ENCODE measurements around the gene LDHAL6B.

LDHAL6B gene

GRCh38 chr15:59165726-59166125, 40.9 kb upstream of the LDHAL6B start:
- no peak for DNase-seq (ENCODE audit: extremely low read depth, low read depth)
- TF ChIP-seq, protein P1, sequence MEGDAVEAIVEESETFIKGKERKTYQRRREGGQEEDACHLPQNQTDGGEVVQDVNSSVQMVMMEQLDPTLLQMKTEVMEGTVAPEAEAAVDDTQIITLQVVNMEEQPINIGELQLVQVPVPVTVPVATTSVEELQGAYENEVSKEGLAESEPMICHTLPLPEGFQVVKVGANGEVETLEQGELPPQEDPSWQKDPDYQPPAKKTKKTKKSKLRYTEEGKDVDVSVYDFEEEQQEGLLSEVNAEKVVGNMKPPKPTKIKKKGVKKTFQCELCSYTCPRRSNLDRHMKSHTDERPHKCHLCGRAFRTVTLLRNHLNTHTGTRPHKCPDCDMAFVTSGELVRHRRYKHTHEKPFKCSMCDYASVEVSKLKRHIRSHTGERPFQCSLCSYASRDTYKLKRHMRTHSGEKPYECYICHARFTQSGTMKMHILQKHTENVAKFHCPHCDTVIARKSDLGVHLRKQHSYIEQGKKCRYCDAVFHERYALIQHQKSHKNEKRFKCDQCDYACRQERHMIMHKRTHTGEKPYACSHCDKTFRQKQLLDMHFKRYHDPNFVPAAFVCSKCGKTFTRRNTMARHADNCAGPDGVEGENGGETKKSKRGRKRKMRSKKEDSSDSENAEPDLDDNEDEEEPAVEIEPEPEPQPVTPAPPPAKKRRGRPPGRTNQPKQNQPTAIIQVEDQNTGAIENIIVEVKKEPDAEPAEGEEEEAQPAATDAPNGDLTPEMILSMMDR (IDR thresholded peaks at IDR 0.05; ENCODE audit: low read depth, low read length): no peak

DNA sequence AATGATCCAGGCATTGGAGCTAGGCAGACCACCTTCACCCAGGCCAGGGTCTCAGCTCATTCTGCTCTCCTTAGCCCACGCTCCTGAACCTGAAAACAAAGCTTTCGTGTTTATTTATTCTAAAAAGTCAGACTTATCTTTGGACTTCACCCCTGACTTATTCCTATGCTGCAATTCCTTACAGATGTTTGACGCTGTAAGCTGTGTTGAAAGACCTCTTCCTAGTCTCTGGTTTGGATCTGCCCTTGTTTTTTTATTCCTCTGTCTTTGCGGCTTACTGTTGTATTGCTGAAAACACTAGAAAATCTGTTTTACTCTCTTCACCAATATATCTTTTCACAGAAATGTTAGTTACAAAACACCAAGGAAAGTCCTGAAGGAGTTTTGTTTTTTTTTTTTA, 40.5 kb upstream of the LDHAL6B start:
- DNase-seq (ENCODE audit: extremely low read depth, low read depth): no peak
- TF ChIP-seq, protein P1 (IDR thresholded peaks at IDR 0.05; ENCODE audit: low read depth, low read length): no peak

GRCh38 chr15:59166601-59167265, 39.9 kb upstream of the LDHAL6B start:
- TF ChIP-seq, protein P1 (IDR thresholded peaks at IDR 0.05; ENCODE audit: low read depth, low read length): no peak
- DNase-seq (ENCODE audit: extremely low read depth, low read depth): no peak

DNA sequence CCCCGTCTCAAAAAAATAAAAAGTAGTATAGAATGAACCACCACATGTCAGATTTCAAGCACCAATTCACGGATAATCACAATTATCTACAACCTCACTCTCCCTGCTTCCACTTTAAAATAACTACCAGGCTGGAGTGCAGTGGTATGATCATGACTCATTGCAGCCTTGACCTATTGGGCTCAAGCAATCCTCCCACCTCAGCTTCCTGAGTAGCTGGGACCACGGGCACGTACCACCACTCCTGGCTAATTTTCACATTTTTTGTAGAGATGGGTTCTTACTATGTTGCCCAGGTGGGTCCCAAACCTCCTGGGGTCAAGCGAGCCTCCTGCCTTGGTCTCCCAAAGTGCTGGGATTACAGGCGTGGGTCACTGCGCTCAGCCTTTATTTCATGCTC, 38.1 kb upstream of the LDHAL6B start:
- TF ChIP-seq, protein P1 (IDR thresholded peaks at IDR 0.05; ENCODE audit: low read depth, low read length): no peak
- DNase-seq (ENCODE audit: extremely low read depth, low read depth): no peak

DNA sequence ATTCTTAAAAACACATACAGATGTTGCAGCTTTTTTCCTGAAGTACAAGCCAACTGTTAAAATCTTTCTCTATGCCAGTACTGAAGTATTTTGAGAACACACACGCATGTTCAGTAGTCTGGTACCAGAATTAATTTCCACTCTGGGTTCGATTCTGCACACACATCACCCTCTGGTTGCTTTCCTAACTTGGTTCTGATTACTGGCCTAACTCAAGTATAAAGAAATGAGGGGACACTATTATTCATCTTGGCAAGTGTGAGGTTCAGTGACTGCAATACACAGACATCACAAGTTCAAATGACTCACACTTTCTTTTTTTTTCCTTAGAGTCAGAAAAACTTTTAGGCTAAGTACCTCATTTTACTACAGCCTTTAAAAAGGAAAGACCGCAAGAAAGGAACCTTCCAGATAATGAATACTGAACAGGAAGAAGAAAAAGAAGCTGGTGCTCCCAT, 37.4 kb upstream of the LDHAL6B start:
- TF ChIP-seq, protein P1 (IDR thresholded peaks at IDR 0.05; ENCODE audit: low read depth, low read length): no peak
- DNase-seq (ENCODE audit: extremely low read depth, low read depth): peak; percentile 48

DNA sequence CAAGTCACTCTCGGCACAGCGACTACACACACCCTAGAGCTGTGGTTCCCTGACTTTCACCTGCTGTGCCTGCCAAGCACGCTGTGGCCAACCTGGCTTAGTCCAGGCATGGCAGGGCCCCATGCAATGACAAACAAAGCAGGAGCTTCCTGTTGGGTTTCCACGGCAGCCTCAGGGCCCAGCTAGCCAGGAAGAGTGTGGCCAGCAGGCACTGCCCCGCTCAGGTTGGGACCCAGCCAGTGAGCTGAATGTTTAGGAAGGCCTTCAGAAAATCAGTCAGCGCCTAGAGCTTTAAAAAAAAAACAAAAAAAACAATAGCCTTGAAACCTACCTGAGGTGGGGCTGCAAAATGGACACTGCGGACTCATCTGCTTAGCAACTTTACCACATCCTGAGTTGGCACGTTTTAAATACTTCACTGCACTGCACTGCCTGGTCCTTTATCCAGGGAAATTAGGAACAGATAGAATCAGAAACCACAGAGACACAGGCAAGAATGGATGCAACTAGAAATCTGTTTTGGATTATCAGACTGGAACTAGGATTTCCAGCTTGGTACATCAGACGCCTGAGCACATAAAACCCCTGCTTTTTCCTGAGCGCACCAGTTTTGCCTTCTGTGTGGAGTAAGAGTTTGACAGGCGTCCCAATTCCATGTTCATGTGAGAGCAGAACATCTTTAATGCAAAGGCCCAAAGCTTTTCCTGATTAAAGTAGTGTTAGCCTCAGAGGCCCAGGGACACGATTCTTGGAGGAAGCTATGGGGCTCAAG, 36.2 kb upstream of the LDHAL6B start:
- peak; percentile 73 for DNase-seq (ENCODE audit: extremely low read depth, low read depth)
- TF ChIP-seq, protein P1 (IDR thresholded peaks at IDR 0.05; ENCODE audit: low read depth, low read length): no peak

DNA sequence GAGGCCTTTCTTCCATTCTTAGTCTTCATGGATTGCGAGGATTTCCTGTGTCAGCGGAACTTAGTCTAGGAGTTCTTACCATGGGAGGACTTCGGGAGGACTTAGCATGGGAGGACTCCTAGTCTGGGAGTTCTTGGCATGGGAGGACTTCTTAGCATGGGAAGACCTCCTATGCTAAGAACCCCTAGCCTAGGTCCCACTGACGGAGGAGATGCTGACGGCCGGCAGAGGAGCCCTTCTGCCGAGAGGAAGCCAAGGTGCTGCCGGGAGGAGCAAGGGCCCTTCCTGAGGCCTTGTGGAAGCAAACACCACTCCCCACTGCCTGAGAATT, 35.6 kb upstream of the LDHAL6B start:
- TF ChIP-seq, protein P1 (IDR thresholded peaks at IDR 0.05; ENCODE audit: low read depth, low read length): no peak
- DNase-seq (ENCODE audit: extremely low read depth, low read depth): no peak

Measured in AG09319 (cell line).